NCI-H345 treated with DMSO at 0.1 percent for 48 hours (cell line): ENCODE data around the gene NDUFS2.

ENCODE experiments used
- DNase-seq: peaks from one replicate; lab custom pipeline; 2025; ENCODE audit not compliant: unreplicated experiment; lab: John Stamatoyannopoulos, UW

NDUFS2 gene

GRCh38 chr1:161201836-161202712 lies at the start of gene NDUFS2:
Gene NDUFS2, plus strand, starts transcription at chr1:161202367. Its CDS starts 19 bp downstream, at chr1:161202386.
- DNase-seq, result peak; percentile 98

DNA sequence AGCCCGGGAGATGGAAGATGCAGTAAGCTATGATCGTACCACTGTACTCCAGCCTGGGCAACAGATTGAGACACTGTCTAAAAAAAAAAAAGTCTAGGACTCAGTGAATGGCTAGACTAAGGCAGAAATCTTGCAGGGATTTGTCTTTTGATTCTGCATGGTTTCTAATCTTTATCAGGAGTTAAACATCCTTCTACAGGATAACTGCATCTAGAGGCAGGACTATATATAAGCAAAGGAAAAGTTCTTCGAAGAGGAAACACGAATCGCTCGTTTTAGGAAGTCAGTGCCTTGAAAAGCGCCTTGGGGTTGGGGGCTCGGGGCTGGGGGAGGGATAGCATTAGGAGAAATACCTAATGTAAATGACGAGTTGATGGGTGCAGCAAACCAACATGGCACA lies 49.0 kb upstream of the NDUFS2 start:
- DNase-seq, result no peak

- DNase-seq, result peak; percentile 94
These were observed 48.4 kb upstream of the NDUFS2 start, which contains the start of gene UFC1 for GRCh38 chr1:161153682-161154337. Gene UFC1, plus strand, starts transcription at chr1:161153978. Its CDS starts 20 bp downstream, at chr1:161153998.

GRCh38 chr1:161157867-161158266 lies 44.3 kb upstream of the NDUFS2 start:
- DNase-seq, result no peak

DNA sequence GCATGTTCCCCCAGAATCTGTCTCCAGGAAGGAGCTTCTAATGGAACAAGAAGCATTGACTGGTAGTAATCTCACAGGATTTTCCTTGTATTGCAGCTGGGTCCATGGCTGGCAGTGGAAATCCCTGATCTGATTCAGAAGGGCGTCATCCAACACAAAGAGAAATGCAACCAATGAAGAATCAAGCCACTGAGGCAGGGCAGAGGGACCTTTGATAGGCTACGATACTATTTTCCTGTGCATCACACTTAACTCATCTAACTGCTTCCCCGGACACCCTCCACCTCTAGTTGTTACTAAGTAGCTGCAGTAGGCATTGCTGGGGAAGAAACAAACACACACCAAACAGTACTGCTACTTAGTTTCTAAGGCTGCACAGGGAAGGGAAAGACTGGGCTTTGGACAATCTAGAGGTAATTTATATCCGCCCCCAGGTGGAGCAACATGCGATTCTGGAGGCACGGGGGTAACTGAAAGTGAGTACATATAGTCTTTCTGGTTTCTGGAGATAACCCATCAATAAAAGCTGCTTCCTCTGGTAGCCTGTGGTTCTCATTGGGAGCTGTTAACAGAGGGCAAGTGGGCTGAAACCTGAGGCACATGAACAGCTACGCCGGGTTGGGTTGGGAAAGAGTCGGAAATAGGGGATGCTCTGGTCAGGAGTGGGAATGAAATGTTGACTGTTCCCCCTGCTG lies 43.7 kb upstream of the NDUFS2 start:
- no peak for DNase-seq

GRCh38 chr1:161159087-161159912 lies 42.9 kb upstream of the NDUFS2 start, which contains the start of gene USP21:
Gene USP21, plus strand, starts transcription at chr1:161159500. Its CDS starts 1,141 bp downstream, at chr1:161160641.
- peak; percentile 78 for DNase-seq

- no peak for DNase-seq
These were observed 42.3 kb upstream of the NDUFS2 start for GRCh38 chr1:161159913-161160243.

DNA sequence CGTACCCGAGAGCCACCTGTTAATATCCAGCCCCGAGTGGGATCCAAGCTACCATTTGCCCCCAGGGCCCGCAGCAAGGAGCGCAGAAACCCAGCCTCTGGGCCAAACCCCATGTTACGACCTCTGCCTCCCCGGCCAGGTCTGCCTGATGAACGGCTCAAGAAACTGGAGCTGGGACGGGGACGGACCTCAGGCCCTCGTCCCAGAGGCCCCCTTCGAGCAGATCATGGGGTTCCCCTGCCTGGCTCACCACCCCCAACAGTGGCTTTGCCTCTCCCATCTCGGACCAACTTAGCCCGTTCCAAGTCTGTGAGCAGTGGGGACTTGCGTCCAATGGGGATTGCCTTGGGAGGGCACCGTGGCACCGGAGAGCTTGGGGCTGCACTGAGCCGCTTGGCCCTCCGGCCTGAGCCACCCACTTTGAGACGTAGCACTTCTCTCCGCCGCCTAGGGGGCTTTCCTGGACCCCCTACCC lies 41.5 kb upstream of the NDUFS2 start:
- no peak for DNase-seq

DNA sequence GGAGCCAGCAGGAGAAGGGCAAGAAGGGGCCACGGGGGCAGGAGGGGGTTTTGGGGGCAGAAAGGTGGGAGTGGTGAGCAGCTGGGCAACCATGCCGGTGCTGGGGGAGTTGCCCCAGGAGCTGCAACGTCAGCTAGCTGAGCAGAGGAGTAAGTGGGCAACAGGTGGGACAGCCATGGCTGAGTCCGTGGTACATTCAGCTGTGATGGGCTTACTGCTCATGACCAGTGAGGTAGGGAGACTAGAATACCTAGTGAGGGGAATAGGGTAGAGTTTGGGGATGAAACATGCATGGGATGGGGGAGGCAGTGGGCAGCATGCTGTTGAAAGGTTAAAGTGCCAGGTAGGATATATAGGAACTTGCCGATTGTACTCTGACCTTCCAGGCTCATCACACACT lies 40.5 kb upstream of the NDUFS2 start:
- DNase-seq, result no peak

GRCh38 chr1:161162052-161162451 lies 40.1 kb upstream of the NDUFS2 start:
- no peak for DNase-seq

DNA sequence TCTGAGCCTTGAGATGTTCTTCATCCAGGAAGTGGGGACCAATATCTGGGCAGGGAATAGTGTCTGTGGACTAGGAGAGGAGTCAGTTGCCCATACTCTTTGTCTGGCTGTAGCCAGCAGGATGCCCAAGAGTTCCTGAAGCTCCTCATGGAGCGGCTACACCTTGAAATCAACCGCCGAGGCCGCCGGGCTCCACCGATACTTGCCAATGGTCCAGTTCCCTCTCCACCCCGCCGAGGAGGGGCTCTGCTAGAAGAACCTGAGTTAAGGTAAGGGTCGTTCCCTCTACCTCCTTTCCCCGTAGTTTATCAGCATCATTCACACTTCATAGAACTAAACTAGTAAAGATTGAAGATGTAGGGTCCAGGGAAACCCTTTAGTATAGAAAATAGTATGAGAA lies 39.4 kb upstream of the NDUFS2 start:
- DNase-seq, result no peak

DNA sequence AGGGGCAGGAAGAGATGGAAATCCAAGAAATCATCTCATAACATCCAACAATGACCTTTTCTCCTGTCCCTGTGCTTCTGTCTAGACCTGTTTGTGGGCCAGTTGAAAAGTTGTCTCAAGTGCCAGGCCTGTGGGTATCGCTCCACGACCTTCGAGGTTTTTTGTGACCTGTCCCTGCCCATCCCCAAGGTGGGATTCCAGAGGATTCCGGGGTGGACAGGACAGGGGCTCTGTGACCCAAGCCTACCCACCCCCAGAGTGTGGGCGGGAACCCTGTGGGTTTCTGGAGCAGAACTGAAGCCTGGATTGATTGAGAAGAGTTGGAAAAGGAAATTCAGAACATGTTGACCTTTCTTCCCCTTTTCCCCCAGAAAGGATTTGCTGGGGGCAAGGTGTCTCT lies 38.4 kb upstream of the NDUFS2 start:
- DNase-seq, result no peak

GRCh38 chr1:161164901-161165610 lies 37.1 kb upstream of the NDUFS2 start:
- no peak for DNase-seq

- peak; percentile 95 for DNase-seq
These were observed 36.2 kb upstream of the NDUFS2 start, which contains the start of gene PPOX for GRCh38 chr1:161165742-161166668. Gene PPOX, plus strand, starts transcription at chr1:161166426. Its CDS starts 422 bp downstream, at chr1:161166848.

GRCh38 chr1:161166669-161167548 lies 35.3 kb upstream of the NDUFS2 start:
- peak; percentile 6 for DNase-seq

DNA sequence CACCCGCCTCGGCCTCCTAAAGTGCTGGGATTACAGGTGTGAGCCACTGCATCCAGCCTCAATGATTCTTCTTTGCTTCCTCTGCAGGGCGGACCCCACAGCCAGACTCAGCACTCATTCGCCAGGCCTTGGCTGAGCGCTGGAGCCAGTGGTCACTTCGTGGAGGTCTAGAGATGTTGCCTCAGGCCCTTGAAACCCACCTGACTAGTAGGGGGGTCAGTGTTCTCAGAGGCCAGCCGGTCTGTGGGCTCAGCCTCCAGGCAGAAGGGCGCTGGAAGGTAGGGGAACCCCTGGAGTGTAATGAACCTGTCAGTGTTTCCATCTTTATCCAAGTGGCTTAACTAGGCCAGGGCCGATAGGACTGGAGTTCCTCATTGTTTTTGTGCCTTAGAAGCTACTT lies 33.3 kb upstream of the NDUFS2 start:
- no peak for DNase-seq

GRCh38 chr1:161171191-161171590 lies 31.0 kb upstream of the NDUFS2 start:
- DNase-seq, result no peak

- DNase-seq, result no peak
These were observed 30.5 kb upstream of the NDUFS2 start for GRCh38 chr1:161171696-161172095.
